GM21526 (cell line): ENCODE data around the gene ARL13A.
A peak's percentile ranks its signal among the peaks of the same experiment; 100 is the strongest.
"Not testable (repeated sequence)": the region's sequence is repeated elsewhere in the genome, so short reads cannot be mapped to it uniquely, and the experiment has no call there.

Source experiments
- ATAC-seq: cut with Tn5 transposase; IDR thresholded peaks from one replicate; pipeline ENCODE4 v1.9.1; 2021; ENCODE audit warnings: moderate library complexity; ENCODE audit not compliant: unreplicated experiment, low FRiP score

Gene ARL13A

GRCh38 chrX:100981498-100981845 is 12.0 kb downstream of the ARL13A start:
- not testable (repeated sequence) for ATAC-seq

- ATAC-seq = no peak
Measured at GRCh38 chrX:100984818-100985217, 15.3 kb downstream of the ARL13A start.

GRCh38 chrX:100990139-100990538 is 20.6 kb downstream of the ARL13A start:
- no peak for ATAC-seq

DNA sequence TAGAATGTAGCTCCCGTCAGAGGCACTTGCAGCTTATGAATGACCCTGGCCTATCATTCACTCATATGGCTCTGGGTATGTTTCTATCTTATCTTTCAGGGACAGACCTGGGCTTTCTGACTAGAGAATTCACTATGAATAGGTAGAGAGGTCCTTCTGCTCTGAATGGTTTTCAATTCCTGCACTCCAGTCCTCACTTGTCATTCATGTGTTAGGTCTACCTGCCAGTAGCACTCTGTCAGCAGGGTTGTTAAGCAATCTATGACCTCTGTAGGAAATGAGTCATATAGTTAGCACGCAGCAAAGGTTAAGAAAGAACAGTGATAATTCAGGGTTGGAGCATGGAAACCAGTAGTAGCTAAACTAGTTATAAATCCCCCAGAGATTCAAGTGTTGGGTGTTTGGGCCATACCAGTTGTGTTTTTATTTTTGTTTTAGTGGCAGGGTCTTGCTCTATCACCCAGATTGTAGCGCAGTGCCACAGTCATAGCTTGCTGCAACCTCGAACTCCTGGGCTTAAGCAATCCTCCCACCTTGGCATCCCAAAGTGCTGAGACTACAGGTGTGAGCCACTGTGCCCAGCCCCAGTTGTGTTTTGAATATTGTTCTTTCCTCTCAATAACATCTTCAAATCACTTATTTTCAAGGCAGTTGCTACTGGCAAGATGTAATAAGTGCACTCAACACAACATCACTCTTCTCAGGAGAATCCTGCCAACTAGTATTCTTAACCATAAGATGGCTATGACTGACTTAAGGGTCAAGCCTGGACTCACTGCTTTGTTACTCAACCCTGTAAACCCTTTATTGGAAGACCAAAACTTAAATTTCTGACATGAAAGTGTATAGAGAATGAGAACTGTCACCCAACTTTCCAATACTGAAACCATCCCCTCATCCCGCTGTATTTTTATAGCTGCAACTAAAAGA is 25.1 kb downstream of the ARL13A start:
- ATAC-seq = peak; percentile 93

DNA sequence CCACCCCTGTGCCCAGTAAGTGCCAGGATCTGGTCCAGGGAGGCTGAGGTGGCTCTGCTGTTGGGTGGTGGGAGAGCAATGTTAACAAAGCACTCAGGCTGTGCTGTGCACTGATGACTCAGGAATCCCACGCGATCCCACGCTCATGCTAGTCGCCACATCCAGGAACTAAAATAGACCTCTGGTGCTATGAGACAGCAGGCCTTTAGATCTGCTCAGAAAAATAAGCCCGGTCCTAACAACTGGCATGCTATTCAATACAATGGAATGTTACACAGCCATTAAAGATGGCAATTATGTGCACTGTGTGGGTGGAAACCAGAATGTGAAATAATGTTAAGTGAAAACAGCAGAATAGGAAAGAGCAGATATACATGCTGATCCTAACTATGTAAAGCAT is 26.0 kb downstream of the ARL13A start:
- ATAC-seq = no peak

- no peak for ATAC-seq
Measured at GRCh38 chrX:100999451-100999850, 29.9 kb downstream of the ARL13A start.

GRCh38 chrX:101009090-101009489 is 39.6 kb downstream of the ARL13A start:
- ATAC-seq = no peak

DNA sequence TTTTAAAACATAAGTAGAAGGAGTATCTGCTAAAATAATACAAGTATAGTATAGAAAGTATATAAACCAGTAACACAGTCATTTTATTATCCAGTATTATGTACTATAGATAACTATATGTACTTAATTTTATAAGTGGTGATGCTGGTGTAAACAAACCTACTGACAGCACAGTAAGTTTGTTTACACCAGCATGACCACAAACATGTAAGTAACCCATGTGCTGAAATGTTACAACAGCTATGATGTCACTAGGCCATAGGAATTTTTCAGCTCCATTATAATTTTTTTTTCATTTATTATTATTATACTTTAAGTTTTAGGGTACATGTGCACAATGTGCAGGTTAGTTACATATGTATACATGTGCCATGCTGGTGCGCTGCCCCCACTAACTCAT is 42.5 kb downstream of the ARL13A start:
- ATAC-seq = not testable (repeated sequence)

GRCh38 chrX:101022020-101022419 is 52.5 kb downstream of the ARL13A start:
- ATAC-seq = no peak

DNA sequence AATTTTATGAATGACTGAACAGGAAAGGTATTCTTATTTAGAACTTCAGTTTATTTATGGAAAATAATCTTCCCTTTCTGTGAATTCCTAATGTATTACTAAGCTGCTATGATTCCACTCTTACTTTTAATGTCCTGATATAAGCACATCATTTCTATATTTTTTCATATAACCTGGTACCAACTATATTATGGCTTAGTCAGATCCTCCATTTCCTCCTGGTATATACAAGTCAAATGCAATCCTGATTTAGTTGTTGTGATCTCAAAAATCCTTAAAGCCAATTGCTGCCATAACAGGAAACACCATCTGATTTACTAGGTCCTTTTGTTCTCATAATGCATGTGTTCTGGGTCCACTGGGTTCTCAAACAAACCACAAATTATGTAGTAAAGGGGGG is 55.6 kb downstream of the ARL13A start:
- no peak for ATAC-seq

GRCh38 chrX:101028562-101028961 is 59.1 kb downstream of the ARL13A start:
- no peak for ATAC-seq

- ATAC-seq = no peak
Measured at GRCh38 chrX:101029665-101030064, 60.2 kb downstream of the ARL13A start.

DNA sequence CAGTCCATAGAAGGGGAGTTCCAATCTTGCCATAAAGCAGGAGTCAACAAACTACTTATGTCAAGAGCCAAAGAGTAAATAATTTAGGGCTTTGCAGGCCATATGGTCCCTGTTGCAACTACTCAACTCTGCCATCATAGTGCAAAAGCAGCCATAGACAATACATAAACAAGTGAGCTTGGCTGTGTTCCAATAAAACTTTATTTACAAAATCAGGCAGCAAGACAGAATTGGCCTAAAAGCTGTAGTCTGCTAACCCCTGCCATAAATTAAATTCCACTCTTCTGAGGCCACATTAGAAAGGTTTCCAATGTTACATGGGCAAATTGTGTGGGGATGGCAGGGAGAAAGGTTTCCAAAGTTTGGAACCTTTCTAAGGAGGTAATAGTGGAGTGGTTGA is 67.7 kb downstream of the ARL13A start:
- no peak for ATAC-seq

GRCh38 chrX:101040197-101040596 is 70.7 kb downstream of the ARL13A start:
- ATAC-seq = no peak
